Measurements from ENCODE around the gene GLI2. TPM values are rescaled to one million over a fixed set of nuclear protein-coding genes. Genes with fewer than 3 reads are reported as not detected.

GLI2 gene
- total RNA-seq, 2 donors from 2014 or later = 4.9 to 5.4 TPM

GRCh38 chr2:120772261-120772660 is 36.6 kb downstream of the GLI2 start:
- Histone ChIP-seq H3K4me1 (ENCODE audit: control insufficient read depth in 1 of 2, low read depth in 2 of 2) (no peaks in the 10 kb centered on the region), H3K9me3 (no peaks in the 10 kb centered on the region), H3K27me3 (replicated peaks; ENCODE audit: insufficient read depth) (no peaks in the 10 kb centered on the region), H3K27ac (no peak overlapping the region), H3K36me3 (no peaks in the 10 kb centered on the region), H3K4me3 (no peak overlapping the region)
- TF ChIP-seq, protein P1, sequence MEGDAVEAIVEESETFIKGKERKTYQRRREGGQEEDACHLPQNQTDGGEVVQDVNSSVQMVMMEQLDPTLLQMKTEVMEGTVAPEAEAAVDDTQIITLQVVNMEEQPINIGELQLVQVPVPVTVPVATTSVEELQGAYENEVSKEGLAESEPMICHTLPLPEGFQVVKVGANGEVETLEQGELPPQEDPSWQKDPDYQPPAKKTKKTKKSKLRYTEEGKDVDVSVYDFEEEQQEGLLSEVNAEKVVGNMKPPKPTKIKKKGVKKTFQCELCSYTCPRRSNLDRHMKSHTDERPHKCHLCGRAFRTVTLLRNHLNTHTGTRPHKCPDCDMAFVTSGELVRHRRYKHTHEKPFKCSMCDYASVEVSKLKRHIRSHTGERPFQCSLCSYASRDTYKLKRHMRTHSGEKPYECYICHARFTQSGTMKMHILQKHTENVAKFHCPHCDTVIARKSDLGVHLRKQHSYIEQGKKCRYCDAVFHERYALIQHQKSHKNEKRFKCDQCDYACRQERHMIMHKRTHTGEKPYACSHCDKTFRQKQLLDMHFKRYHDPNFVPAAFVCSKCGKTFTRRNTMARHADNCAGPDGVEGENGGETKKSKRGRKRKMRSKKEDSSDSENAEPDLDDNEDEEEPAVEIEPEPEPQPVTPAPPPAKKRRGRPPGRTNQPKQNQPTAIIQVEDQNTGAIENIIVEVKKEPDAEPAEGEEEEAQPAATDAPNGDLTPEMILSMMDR (IDR thresholded peaks at IDR 0.05) = no peak
- DNase-seq (ENCODE audit: low spot score) (no peak), ATAC-seq (ENCODE audit: insufficient number of reproducible peaks, low FRiP score, low read depth) (no peak)

GRCh38 chr2:120773186-120773800 is 37.6 kb downstream of the GLI2 start:
- no peak overlapping the region for H3K27ac ChIP-seq
- H3K9me3 ChIP-seq = no peaks in the 10 kb centered on the region
- no peaks in the 10 kb centered on the region for H3K36me3 ChIP-seq
- H3K4me3 ChIP-seq = no peak overlapping the region
- ATAC-seq (ENCODE audit: insufficient number of reproducible peaks, low FRiP score, low read depth) = no peak
- TF ChIP-seq, protein P1 (IDR thresholded peaks at IDR 0.05) = no peak
- DNase-seq (ENCODE audit: low spot score) = no peak
- no peaks in the 10 kb centered on the region for H3K27me3 ChIP-seq (replicated peaks; ENCODE audit: insufficient read depth)
- H3K4me1 ChIP-seq (ENCODE audit: control insufficient read depth in 1 of 2, low read depth in 2 of 2) = no peaks in the 10 kb centered on the region

- no peak overlapping the region for H3K27ac ChIP-seq
- no peaks in the 10 kb centered on the region for H3K27me3 ChIP-seq (replicated peaks; ENCODE audit: insufficient read depth)
- no peaks in the 10 kb centered on the region for H3K9me3 ChIP-seq
- ATAC-seq (ENCODE audit: insufficient number of reproducible peaks, low FRiP score, low read depth) (no peak), DNase-seq (ENCODE audit: low spot score) (no peak)
- H3K36me3 ChIP-seq = no peaks in the 10 kb centered on the region
- TF ChIP-seq, protein P1 (IDR thresholded peaks at IDR 0.05) = no peak
- no peak overlapping the region for H3K4me3 ChIP-seq
- H3K4me1 ChIP-seq (ENCODE audit: control insufficient read depth in 1 of 2, low read depth in 2 of 2) = peaks cover 0 to 3% of the 10 kb centered on the region in 2 donors
These were observed 39.0 kb downstream of the GLI2 start for GRCh38 chr2:120774557-120775160.

DNA sequence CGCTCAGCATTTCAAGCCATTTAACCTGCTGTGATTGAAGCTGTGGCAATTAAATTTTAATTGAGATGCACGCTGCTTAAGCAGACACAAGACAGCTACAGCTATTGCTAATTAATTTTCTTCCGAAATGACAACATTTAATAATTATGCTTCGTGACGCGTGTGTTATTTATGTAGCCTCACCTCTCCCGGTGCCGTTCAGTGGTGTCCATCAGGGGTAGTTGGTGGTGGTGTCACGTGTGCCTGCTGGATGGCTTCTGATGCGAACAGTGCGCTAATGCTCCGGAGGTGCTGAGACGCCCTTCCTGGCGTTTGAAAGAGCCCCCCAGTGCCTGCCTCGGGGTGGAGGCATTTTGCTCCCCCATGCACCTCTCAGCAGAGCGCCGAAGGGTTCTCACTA is 39.5 kb downstream of the GLI2 start:
- no peak for DNase-seq (ENCODE audit: low spot score)
- Histone ChIP-seq H3K4me1 (ENCODE audit: control insufficient read depth in 1 of 2, low read depth in 2 of 2) (peaks cover 0 to 8% of the 10 kb centered on the region in 2 donors), H3K27ac (no peak overlapping the region), H3K9me3 (no peaks in the 10 kb centered on the region), H3K36me3 (no peaks in the 10 kb centered on the region), H3K4me3 (no peak overlapping the region), H3K27me3 (replicated peaks; ENCODE audit: insufficient read depth) (no peaks in the 10 kb centered on the region)
- TF ChIP-seq, protein P1 (IDR thresholded peaks at IDR 0.05) = no peak
- no peak for ATAC-seq (ENCODE audit: insufficient number of reproducible peaks, low FRiP score, low read depth)

- TF ChIP-seq, protein P1 (IDR thresholded peaks at IDR 0.05) = no peak
- Histone ChIP-seq H3K4me3 (no peak overlapping the region), H3K4me1 (ENCODE audit: control insufficient read depth in 1 of 2, low read depth in 2 of 2) (peaks cover 0 to 10% of the 10 kb centered on the region in 2 donors), H3K27ac (no peak overlapping the region), H3K9me3 (no peaks in the 10 kb centered on the region), H3K27me3 (replicated peaks; ENCODE audit: insufficient read depth) (no peaks in the 10 kb centered on the region), H3K36me3 (no peaks in the 10 kb centered on the region)
- ATAC-seq (ENCODE audit: insufficient number of reproducible peaks, low FRiP score, low read depth) = no peak
- no peak for DNase-seq (ENCODE audit: low spot score)
These were observed 40.3 kb downstream of the GLI2 start for GRCh38 chr2:120775801-120776589.

Data from thoracic aorta (tissue), 2 donors.